Tibial nerve (tissue), 4 donors: ENCODE measurements around the gene RNF149. TPM values are rescaled to one million over a fixed set of nuclear protein-coding genes. Genes with fewer than 3 reads are reported as not detected.

Source experiments
- DNase-seq, 2 donors: peaks; one replicate each; pipeline ENCODE4 v3.0.0-alpha.2; 2019; ENCODE audit warnings: low spot score in 2 of 2
- H3K27ac ChIP-seq, 4 donors: fragments of 200-600 bp; sonication (generic) in 3 of 4; one replicate each; pipeline ENCODE4 v1.5.1; 2017 to 2019; ENCODE audit warnings: mild to moderate bottlenecking in 1 of 4
- H3K27me3 ChIP-seq, 2 donors: fragments of 200-600 bp; sonication (generic) in 1 of 2; one replicate each; pipeline versions ENCODE4 v1.5.1 to v1.6.0; 2017 to 2019
- H3K36me3 ChIP-seq, 3 donors: fragments of 200-600 bp; sonication (generic); one replicate each; pipeline ENCODE4 v1.5.1; 2018 to 2019
- H3K4me1 ChIP-seq, 4 donors: fragments of 200-600 bp; sonication (generic) in 3 of 4; one replicate each; pipeline ENCODE4 v1.5.1; 2017 to 2019
- H3K4me3 ChIP-seq, 4 donors: fragments of 200-600 bp; sonication (generic) in 3 of 4; one replicate each; pipeline ENCODE4 v1.5.1; 2017 to 2019; ENCODE audit warnings: mild to moderate bottlenecking in 1 of 4, moderate library complexity in 1 of 4
- H3K9me3 ChIP-seq, 4 donors: fragments of 200-600 bp; sonication (generic) in 3 of 4; one replicate each; pipeline ENCODE4 v1.5.1; 2017 to 2019
- CTCF ChIP-seq, 5 experiments: fragments of 200-600 bp in 3 of 5; fragments of 450-650 bp in 2 of 5; sonication (generic) in 3 of 5; IDR thresholded peaks; one replicate each; pipeline ENCODE4 v1.5.1; 2016 to 2019; ENCODE audit warnings: antibody characterized with exemption in 5 of 5, mild to moderate bottlenecking in 3 of 5, moderate library complexity in 2 of 5
- EP300 ChIP-seq, 2 donors: sonication (generic); formaldehyde crosslinking; IDR thresholded peaks; one replicate each; pipeline ENCODE4 v1.6.1; 2017; ENCODE audit warnings: antibody characterized with exemption in 2 of 2, mild to moderate bottlenecking in 1 of 2
- POLR2A ChIP-seq, 2 donors: fragments of 450-650 bp; IDR thresholded peaks; one replicate each; pipeline ENCODE4 v1.6.1; 2017; ENCODE audit warnings: antibody characterized with exemption in 2 of 2, mild to moderate bottlenecking in 2 of 2, moderate library complexity in 2 of 2
- WGBS, 2 donors: methylation state at CpG; one replicate each; pipeline ENCODE4 v1.1.5; 2018; 5-methylcytosine and 5-hydroxymethylcytosine counted together
- total RNA-seq, 4 donors: library from RNA; depleted of rRNA; stranded (reverse); fragments of >200 nt; gene quantifications; one replicate each; pipeline ENCODE4 v1.1.0, GENCODE V29; 2016

The RNF149 gene
- total RNA-seq, 4 donors from 2014 or later, result 61.0 to 108 (median 67.3) TPM

GRCh38 chr2:101273056-101273455, 35.4 kb downstream of the RNF149 start:
- H3K4me3 ChIP-seq, result no peak overlapping the region
- WGBS, 2 donors, result 79 to 81% methylated on average over 8 of the region's 8 CpGs
- H3K36me3 ChIP-seq, result peaks cover 0 to 76% (median 8%) of the 10 kb centered on the region in 3 donors
- H3K27me3 ChIP-seq, result no peaks in the 10 kb centered on the region
- no peak for DNase-seq
- no peaks in the 10 kb centered on the region for H3K4me1 ChIP-seq
- no peak overlapping the region for H3K27ac ChIP-seq
- no peaks in the 10 kb centered on the region for H3K9me3 ChIP-seq
- no peak for TF ChIP-seq POLR2A (IDR thresholded peaks at IDR 0.05)
- TF ChIP-seq CTCF (IDR thresholded peaks at IDR 0.05), result no peak
- no peak for TF ChIP-seq EP300 (IDR thresholded peaks at IDR 0.05)

GRCh38 chr2:101272045-101272784, 36.3 kb downstream of the RNF149 start:
- Histone ChIP-seq H3K27ac (no peak overlapping the region), H3K27me3 (no peaks in the 10 kb centered on the region), H3K36me3 (peaks cover 0 to 76% (median 11%) of the 10 kb centered on the region in 3 donors), H3K4me3 (no peak overlapping the region), H3K4me1 (peaks cover 0 to 1% (median 0%) of the 10 kb centered on the region in 4 donors), H3K9me3 (no peaks in the 10 kb centered on the region)
- no peak for DNase-seq
- no peak for TF ChIP-seq POLR2A (IDR thresholded peaks at IDR 0.05)
- no peak for TF ChIP-seq CTCF (IDR thresholded peaks at IDR 0.05)
- TF ChIP-seq EP300 (IDR thresholded peaks at IDR 0.05), result no peak
- 83% methylated on average over 3 of the region's 3 CpGs for WGBS, 2 donors

- no peak overlapping the region for H3K27ac ChIP-seq
- H3K27me3 ChIP-seq, result no peaks in the 10 kb centered on the region
- no peak overlapping the region for H3K4me3 ChIP-seq
- H3K4me1 ChIP-seq, result peaks cover 0 to 2% (median 0%) of the 10 kb centered on the region in 4 donors
- no peak for TF ChIP-seq POLR2A (IDR thresholded peaks at IDR 0.05)
- no peak for TF ChIP-seq CTCF (IDR thresholded peaks at IDR 0.05)
- TF ChIP-seq EP300 (IDR thresholded peaks at IDR 0.05), result no peak
- 90 to 93% methylated on average over 8 of the region's 8 CpGs for WGBS, 2 donors
- H3K36me3 ChIP-seq, result peaks cover 0 to 86% (median 11%) of the 10 kb centered on the region in 3 donors
- no peaks in the 10 kb centered on the region for H3K9me3 ChIP-seq
- DNase-seq, result no peak
Observed at GRCh38 chr2:101270700-101271259, 37.7 kb downstream of the RNF149 start.

- H3K27me3 ChIP-seq, result no peaks in the 10 kb centered on the region
- no peak overlapping the region for H3K27ac ChIP-seq
- DNase-seq, result no peak
- TF ChIP-seq POLR2A (IDR thresholded peaks at IDR 0.05) (no peak), EP300 (IDR thresholded peaks at IDR 0.05) (no peak), CTCF (IDR thresholded peaks at IDR 0.05) (no peak)
- H3K4me1 ChIP-seq, result peaks cover 0 to 2% (median 0%) of the 10 kb centered on the region in 4 donors
- WGBS, 2 donors, result 72 to 73% methylated on average over 15 of the region's 15 CpGs
- H3K4me3 ChIP-seq, result no peak overlapping the region
- H3K36me3 ChIP-seq, result peaks cover 6 to 95% (median 11%) of the 10 kb centered on the region in 3 donors
- H3K9me3 ChIP-seq, result no peaks in the 10 kb centered on the region
Observed at GRCh38 chr2:101267671-101268656, 40.5 kb downstream of the RNF149 start.
